Measurements from ENCODE around the gene C1orf167. TPM values are rescaled to one million over a fixed set of nuclear protein-coding genes. Genes with fewer than 3 reads are reported as not detected.

The C1orf167 gene
- total and polyA plus RNA-seq, 10 of the 15 experiments (the other 5 are each of a cell fraction or from before 2014, with no cell fraction given) = 0.17 to 0.31 TPM; not detected in 8

DNA sequence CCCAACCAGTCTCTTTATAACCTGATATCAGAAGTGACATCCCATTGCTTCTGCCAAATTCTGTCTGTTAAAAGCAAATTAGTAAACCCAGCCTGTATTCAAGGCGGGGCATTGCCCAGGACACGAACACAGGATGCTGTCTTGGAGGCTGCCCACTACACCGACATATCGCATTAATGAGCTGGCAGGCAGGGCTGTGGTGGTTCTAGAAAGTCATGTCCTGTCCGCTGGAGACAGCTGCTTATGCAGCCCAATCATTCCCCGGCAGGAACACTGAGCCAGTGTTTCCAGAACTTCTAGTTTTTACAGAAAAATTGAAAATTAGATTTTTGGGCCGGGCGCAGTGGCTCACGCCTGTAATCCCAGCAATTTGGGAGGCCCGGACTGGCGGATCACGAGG, 19.3 kb downstream of the C1orf167 start:
- no peak overlapping the region for H3K27ac ChIP-seq (ENCODE audit: control insufficient read depth, insufficient read depth)
- BruUV-seq (replicated peaks) = no TSS peak
- no peaks in the 10 kb centered on the region for H3K36me3 ChIP-seq (ENCODE audit: control insufficient read depth in 2 of 2, insufficient read depth in 2 of 2, low read length in 1 of 2)
- H3K9me3 ChIP-seq (replicated peaks; ENCODE audit: control insufficient read depth, insufficient read depth, low read length) = no peaks in the 10 kb centered on the region
- no peaks in the 10 kb centered on the region for H3K79me2 ChIP-seq (ENCODE audit: control insufficient read depth, insufficient read depth, low read length)
- H2AFZ ChIP-seq (ENCODE audit: control insufficient read depth, low read depth, low read length) = no peak overlapping the region
- ATAC-seq (no peak), FAIRE-seq (no peak), DNase-seq (ENCODE audit: low read depth, low spot score) (no peak)
- no peak overlapping the region for H3K4me3 ChIP-seq
- no peaks in the 10 kb centered on the region for H4K20me1 ChIP-seq (ENCODE audit: control insufficient read depth, insufficient read depth)
- no peak for TF ChIP-seq CBFB (IDR thresholded peaks at IDR 0.05; ENCODE audit: low read depth)
- no peak for TF ChIP-seq KDM1A (IDR thresholded peaks at IDR 0.05; ENCODE audit: borderline replicate concordance)
- no peaks in the 10 kb centered on the region for H3K27me3 ChIP-seq (replicated peaks in 1 of 2; ENCODE audit: control insufficient read depth in 2 of 2, insufficient read depth in 2 of 2, low read length in 1 of 2)
- in situ Hi-C loops (cut with MboI) = no loop called here
- intact Hi-C loops (cut with micrococcal nuclease; ENCODE audit: unreplicated experiment) = no loop called here
- peaks cover 4% of the 10 kb centered on the region; the same call in 1 of the 2 replicates for H3K4me1 ChIP-seq (ENCODE audit: control insufficient read depth, insufficient read depth, low read length)
- SMC1A ChIA-PET (ENCODE audit: uncharacterized antibody, unreplicated experiment) = no interaction called here
- no peak overlapping the region for H3K9ac ChIP-seq (ENCODE audit: control insufficient read depth, insufficient read depth, low read length)
- 65% methylated on average over 12 of the region's 12 CpGs for WGBS (ENCODE audit: insufficient coverage, insufficient replicate concordance, low lambda C conversion rate, missing lambda C conversion rate)
- RAD21 ChIA-PET (ENCODE audit: unreplicated experiment) = interaction anchor here (1.0 kb wide), 1 partner anchor 113 kb away, joined by 3 read pairs; no protein-coding TSS in a partner anchor
- CTCF ChIA-PET = no interaction called here
- POLR2A ChIA-PET = interaction anchor here (0.5 to 0.6 kb wide), 2 partner anchors 23 to 1296 kb away, joined by 3 to 6 read pairs; no protein-coding TSS in a partner anchor
- no peak overlapping the region for H3K4me2 ChIP-seq (ENCODE audit: control insufficient read depth, insufficient read depth)

DNA sequence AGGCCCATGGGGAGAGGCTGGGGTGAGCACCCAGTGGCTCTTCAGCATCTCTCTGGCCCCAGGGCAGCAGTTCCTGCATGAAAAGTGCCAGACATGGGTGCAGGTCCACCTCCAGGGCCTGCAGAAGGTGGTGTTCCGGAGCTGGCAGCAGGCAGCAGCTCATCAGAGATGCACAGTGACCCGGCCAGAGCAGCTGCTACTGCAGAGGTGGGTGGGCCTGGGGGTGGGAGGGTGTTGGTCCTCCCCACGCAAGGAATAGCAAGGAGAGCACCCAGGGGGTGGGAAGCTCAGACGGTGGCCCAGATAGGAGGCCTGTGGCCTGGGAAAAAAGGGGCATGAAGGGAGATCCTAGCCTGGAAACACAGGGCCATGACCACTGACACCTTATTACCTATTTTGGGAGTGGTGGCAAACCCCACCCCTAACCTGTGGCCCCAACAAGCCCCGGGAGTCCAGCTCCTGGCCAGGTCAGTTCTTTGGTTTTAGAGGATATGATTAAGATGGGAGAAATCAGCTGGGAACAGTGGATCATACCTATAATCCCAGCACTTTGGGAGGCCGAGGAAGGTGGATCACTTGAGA, 20.2 kb downstream of the C1orf167 start:
- ChIA-PET SMC1A (ENCODE audit: uncharacterized antibody, unreplicated experiment) (interaction anchor here (0.8 kb wide), 1 partner anchor 24 kb away, joined by 3 read pairs; the partner anchor contains the start of gene CLCN6), POLR2A (no interaction called here), CTCF (interaction anchor here (1.2 kb wide), 1 partner anchor 43 kb away, joined by 3 read pairs; no protein-coding TSS in a partner anchor), RAD21 (ENCODE audit: unreplicated experiment) (interaction anchor here (1.0 kb wide), 1 partner anchor 112 kb away, joined by 3 read pairs; no protein-coding TSS in a partner anchor)
- H3K9ac ChIP-seq (ENCODE audit: control insufficient read depth, insufficient read depth, low read length) = no peak overlapping the region
- no peak overlapping the region for H3K27ac ChIP-seq (ENCODE audit: control insufficient read depth, insufficient read depth)
- peaks cover 4% of the 10 kb centered on the region; the same call in 1 of the 2 replicates for H3K4me1 ChIP-seq (ENCODE audit: control insufficient read depth, insufficient read depth, low read length)
- in situ Hi-C loops (cut with MboI) = no loop called here
- H3K4me3 ChIP-seq = no peak overlapping the region
- FAIRE-seq (no peak), ATAC-seq (no peak), DNase-seq (ENCODE audit: low read depth, low spot score) (no peak)
- no peaks in the 10 kb centered on the region for H4K20me1 ChIP-seq (ENCODE audit: control insufficient read depth, insufficient read depth)
- no peaks in the 10 kb centered on the region for H3K9me3 ChIP-seq (replicated peaks; ENCODE audit: control insufficient read depth, insufficient read depth, low read length)
- H2AFZ ChIP-seq (ENCODE audit: control insufficient read depth, low read depth, low read length) = no peak overlapping the region
- H3K79me2 ChIP-seq (ENCODE audit: control insufficient read depth, insufficient read depth, low read length) = no peaks in the 10 kb centered on the region
- 37% methylated on average over 6 of the region's 6 CpGs for WGBS (ENCODE audit: insufficient coverage, insufficient replicate concordance, low lambda C conversion rate, missing lambda C conversion rate)
- no peaks in the 10 kb centered on the region for H3K36me3 ChIP-seq (ENCODE audit: control insufficient read depth in 2 of 2, insufficient read depth in 2 of 2, low read length in 1 of 2)
- H3K4me2 ChIP-seq (ENCODE audit: control insufficient read depth, insufficient read depth) = no peak overlapping the region
- TF ChIP-seq TARDBP (IDR thresholded peaks at IDR 0.05; ENCODE audit: borderline replicate concordance) = no peak
- no peak for TF ChIP-seq SMARCA5 (IDR thresholded peaks at IDR 0.05)
- TF ChIP-seq EGR1 (IDR thresholded peaks at IDR 0.05; ENCODE audit: borderline replicate concordance in 1 of 2, low read depth in 2 of 2, low read length in 2 of 2) = no peak
- no peak for TF ChIP-seq MTA2 (IDR thresholded peaks at IDR 0.05; ENCODE audit: low read depth)
- TF ChIP-seq NFYB (IDR thresholded peaks at IDR 0.05; ENCODE audit: insufficient read depth, low read depth, low read length) = no peak
- TF ChIP-seq POLR2AphosphoS5 (IDR thresholded peaks at IDR 0.05; ENCODE audit: low read length) = no peak
- TF ChIP-seq MEF2B (IDR thresholded peaks at IDR 0.05; ENCODE audit: partially characterized antibody, poor library complexity, severe bottlenecking) = no peak
- TF ChIP-seq ZNF274 (IDR thresholded peaks at IDR 0.05; ENCODE audit: insufficient read depth, insufficient read length) = no peak
- TF ChIP-seq, protein P1, sequence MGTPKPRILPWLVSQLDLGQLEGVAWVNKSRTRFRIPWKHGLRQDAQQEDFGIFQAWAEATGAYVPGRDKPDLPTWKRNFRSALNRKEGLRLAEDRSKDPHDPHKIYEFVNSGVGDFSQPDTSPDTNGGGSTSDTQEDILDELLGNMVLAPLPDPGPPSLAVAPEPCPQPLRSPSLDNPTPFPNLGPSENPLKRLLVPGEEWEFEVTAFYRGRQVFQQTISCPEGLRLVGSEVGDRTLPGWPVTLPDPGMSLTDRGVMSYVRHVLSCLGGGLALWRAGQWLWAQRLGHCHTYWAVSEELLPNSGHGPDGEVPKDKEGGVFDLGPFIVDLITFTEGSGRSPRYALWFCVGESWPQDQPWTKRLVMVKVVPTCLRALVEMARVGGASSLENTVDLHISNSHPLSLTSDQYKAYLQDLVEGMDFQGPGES (IDR thresholded peaks at IDR 0.05) = no peak
- TF ChIP-seq CHD2 (IDR thresholded peaks at IDR 0.05; ENCODE audit: borderline replicate concordance, low read depth, low read length) = no peak
- TF ChIP-seq ZNF24 (IDR thresholded peaks at IDR 0.05) = no peak
- TF ChIP-seq MYB (IDR thresholded peaks at IDR 0.05; ENCODE audit: borderline replicate concordance, low read depth, low read length) = no peak
- no peak for TF ChIP-seq BRCA1 (IDR thresholded peaks at IDR 0.05; ENCODE audit: low read depth, low read length)
- no peaks in the 10 kb centered on the region for H3K27me3 ChIP-seq (replicated peaks in 1 of 2; ENCODE audit: control insufficient read depth in 2 of 2, insufficient read depth in 2 of 2, low read length in 1 of 2)
- intact Hi-C loops (cut with micrococcal nuclease; ENCODE audit: unreplicated experiment) = no loop called here
- no TSS peak for BruUV-seq (replicated peaks)
